ENCODE measurements around the gene FARP1.
A peak's percentile ranks its signal among the peaks of the same experiment; 100 is the strongest.

The FARP1 gene

GRCh38 chr13:98484289-98485219 lies 341.7 kb downstream of the FARP1 start:
- peak; percentile 98 for DNase-seq

- no peak for DNase-seq
These were observed 342.7 kb downstream of the FARP1 start for GRCh38 chr13:98485561-98485960.

GRCh38 chr13:98486412-98486811 lies 343.5 kb downstream of the FARP1 start:
- no peak for DNase-seq

GRCh38 chr13:98487016-98487415 lies 344.1 kb downstream of the FARP1 start:
- peak; percentile 56 for DNase-seq

GRCh38 chr13:98487522-98487921 lies 344.6 kb downstream of the FARP1 start:
- DNase-seq, result no peak

- DNase-seq, result no peak
These were observed 345.8 kb downstream of the FARP1 start for GRCh38 chr13:98488736-98489135.

GRCh38 chr13:98489446-98490194 lies 346.7 kb downstream of the FARP1 start:
- no peak for DNase-seq

- DNase-seq, result no peak
These were observed 347.4 kb downstream of the FARP1 start for GRCh38 chr13:98490195-98490836.

GRCh38 chr13:98490866-98491265 lies 348.0 kb downstream of the FARP1 start:
- DNase-seq, result no peak

GRCh38 chr13:98492335-98493041 lies 349.6 kb downstream of the FARP1 start:
- peak; percentile 64 for DNase-seq

- no peak for DNase-seq
These were observed 350.3 kb downstream of the FARP1 start for GRCh38 chr13:98493042-98493712.

- no peak for DNase-seq
These were observed 351.9 kb downstream of the FARP1 start for GRCh38 chr13:98494769-98495168.

- no peak for DNase-seq
These were observed 353.0 kb downstream of the FARP1 start for GRCh38 chr13:98495627-98496478.

GRCh38 chr13:98496479-98496791 lies 353.5 kb downstream of the FARP1 start:
- no peak for DNase-seq

GRCh38 chr13:98496966-98497365 lies 354.1 kb downstream of the FARP1 start:
- DNase-seq, result no peak

- DNase-seq, result no peak
These were observed 358.1 kb downstream of the FARP1 start for GRCh38 chr13:98500963-98501421.

- no peak for DNase-seq
These were observed 360.5 kb downstream of the FARP1 start for GRCh38 chr13:98503175-98504028.

GRCh38 chr13:98504029-98504351 lies 361.1 kb downstream of the FARP1 start:
- DNase-seq, result no peak

- no peak for DNase-seq
These were observed 361.6 kb downstream of the FARP1 start for GRCh38 chr13:98504371-98504963.

All from fibroblast of skin of back (primary cell).